ENCODE data around the gene FAM8A1. TPM values are rescaled to one million over a fixed set of nuclear protein-coding genes. Genes with fewer than 3 reads are reported as not detected.

Gene FAM8A1
- total RNA-seq, 1 donor from 2014 or later, result 21.2 TPM

DNA sequence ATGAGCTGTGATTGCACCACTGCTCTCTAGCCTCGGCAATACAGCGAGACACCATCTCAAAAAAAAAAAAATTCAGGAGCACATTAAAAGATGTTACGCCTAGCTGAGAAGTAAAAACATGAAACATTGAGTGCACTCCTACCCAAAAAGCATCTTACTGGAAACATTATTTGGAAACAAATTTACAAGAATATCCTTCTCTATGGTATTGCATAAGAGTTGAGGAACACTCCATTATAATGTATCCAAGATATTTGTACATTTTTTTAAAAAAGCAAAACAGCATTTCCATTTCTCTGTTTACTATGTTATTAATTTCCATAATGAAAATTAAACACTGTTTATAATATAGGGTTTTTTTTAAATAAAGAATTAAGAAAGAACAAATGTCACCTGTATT lies 48.6 kb downstream of the FAM8A1 start:
- H3K27ac Mint-ChIP-seq, result no peak overlapping the region
- H3K36me3 Mint-ChIP-seq, result peaks cover 38% of the 10 kb centered on the region
- H3K27me3 Mint-ChIP-seq, result no peaks in the 10 kb centered on the region
- no peak overlapping the region for H3K4me3 Mint-ChIP-seq
- no peak for DNase-seq (ENCODE audit: extremely low spot score, unreplicated experiment)
- H3K4me1 Mint-ChIP-seq (ENCODE audit: unreplicated experiment), result no peaks in the 10 kb centered on the region
- TF ChIP-seq, protein P1, sequence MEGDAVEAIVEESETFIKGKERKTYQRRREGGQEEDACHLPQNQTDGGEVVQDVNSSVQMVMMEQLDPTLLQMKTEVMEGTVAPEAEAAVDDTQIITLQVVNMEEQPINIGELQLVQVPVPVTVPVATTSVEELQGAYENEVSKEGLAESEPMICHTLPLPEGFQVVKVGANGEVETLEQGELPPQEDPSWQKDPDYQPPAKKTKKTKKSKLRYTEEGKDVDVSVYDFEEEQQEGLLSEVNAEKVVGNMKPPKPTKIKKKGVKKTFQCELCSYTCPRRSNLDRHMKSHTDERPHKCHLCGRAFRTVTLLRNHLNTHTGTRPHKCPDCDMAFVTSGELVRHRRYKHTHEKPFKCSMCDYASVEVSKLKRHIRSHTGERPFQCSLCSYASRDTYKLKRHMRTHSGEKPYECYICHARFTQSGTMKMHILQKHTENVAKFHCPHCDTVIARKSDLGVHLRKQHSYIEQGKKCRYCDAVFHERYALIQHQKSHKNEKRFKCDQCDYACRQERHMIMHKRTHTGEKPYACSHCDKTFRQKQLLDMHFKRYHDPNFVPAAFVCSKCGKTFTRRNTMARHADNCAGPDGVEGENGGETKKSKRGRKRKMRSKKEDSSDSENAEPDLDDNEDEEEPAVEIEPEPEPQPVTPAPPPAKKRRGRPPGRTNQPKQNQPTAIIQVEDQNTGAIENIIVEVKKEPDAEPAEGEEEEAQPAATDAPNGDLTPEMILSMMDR (conservative IDR thresholded peaks at IDR 0.05), result no peak
- H3K9me3 Mint-ChIP-seq, result no peaks in the 10 kb centered on the region

DNA sequence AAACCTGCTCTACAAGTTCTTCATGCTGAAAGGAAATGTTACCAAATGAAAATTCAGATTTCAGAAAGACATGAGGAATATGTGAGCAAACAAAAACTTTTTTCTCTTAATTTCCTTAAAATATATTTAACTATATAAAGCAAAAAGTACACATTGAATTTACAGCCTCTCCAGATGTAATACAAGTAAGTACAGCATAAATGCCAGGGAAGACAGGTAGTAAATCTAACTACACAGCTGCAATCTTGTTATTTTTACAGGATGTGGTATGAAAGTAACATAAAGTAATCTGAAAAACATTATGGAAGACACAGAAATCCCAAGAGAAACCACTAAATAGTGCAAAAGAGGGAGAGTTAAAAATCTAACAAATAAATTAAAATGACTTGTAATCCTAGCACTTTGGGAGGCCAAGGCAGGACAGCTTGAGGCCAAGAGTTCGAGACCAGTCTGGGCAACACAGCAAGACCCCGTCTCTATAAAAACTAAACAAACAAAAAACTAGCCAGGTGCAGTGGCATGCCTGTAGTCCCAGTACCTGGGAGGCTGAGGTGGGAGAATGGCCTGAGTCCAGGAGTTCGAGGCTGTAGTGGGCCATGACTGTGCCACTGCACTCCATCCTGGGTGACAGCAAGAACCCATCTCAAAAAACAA lies 50.7 kb downstream of the FAM8A1 start:
- DNase-seq (ENCODE audit: extremely low spot score, unreplicated experiment), result no peak
- TF ChIP-seq, protein P1 (conservative IDR thresholded peaks at IDR 0.05), result no peak
- H3K36me3 Mint-ChIP-seq, result peaks cover 39% of the 10 kb centered on the region
- H3K27me3 Mint-ChIP-seq, result no peaks in the 10 kb centered on the region
- no peaks in the 10 kb centered on the region for H3K4me1 Mint-ChIP-seq (ENCODE audit: unreplicated experiment)
- H3K4me3 Mint-ChIP-seq, result no peak overlapping the region
- no peak overlapping the region for H3K27ac Mint-ChIP-seq
- no peaks in the 10 kb centered on the region for H3K9me3 Mint-ChIP-seq

- no peak overlapping the region for H3K4me3 Mint-ChIP-seq
- H3K4me1 Mint-ChIP-seq (ENCODE audit: unreplicated experiment), result peaks cover 8% of the 10 kb centered on the region
- H3K36me3 Mint-ChIP-seq, result peaks cover 39% of the 10 kb centered on the region
- TF ChIP-seq, protein P1 (conservative IDR thresholded peaks at IDR 0.05), result no peak
- H3K27me3 Mint-ChIP-seq, result no peaks in the 10 kb centered on the region
- peak overlapping the region; percentile 79 for H3K27ac Mint-ChIP-seq
- no peak for DNase-seq (ENCODE audit: extremely low spot score, unreplicated experiment)
- H3K9me3 Mint-ChIP-seq, result no peaks in the 10 kb centered on the region
Observed at GRCh38 chr6:17653198-17653882, 53.2 kb downstream of the FAM8A1 start.

DNA sequence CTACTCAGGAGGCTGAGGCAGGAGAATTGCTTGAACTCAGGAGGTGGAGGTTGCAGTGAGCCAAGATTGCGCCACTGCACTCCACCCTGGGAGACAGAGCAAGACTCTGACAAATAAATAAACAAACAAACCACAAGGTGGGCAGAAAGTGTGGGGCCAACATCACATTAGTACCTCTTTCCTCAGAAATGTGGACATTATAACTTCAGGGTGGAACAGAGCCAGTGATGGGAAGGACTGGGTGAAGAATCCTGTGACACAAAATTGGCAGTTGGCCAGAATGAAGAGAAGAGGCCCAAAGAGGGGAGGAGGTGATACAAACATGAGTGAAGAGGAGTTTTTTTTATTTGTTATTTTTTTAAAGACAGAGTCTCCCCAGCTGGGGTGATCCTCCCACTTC lies 56.0 kb downstream of the FAM8A1 start:
- Mint-ChIP-seq H3K36me3 (peaks cover 31% of the 10 kb centered on the region), H3K4me1 (ENCODE audit: unreplicated experiment) (peaks cover 8% of the 10 kb centered on the region), H3K27me3 (no peaks in the 10 kb centered on the region), H3K9me3 (no peaks in the 10 kb centered on the region), H3K27ac (no peak overlapping the region), H3K4me3 (no peak overlapping the region)
- no peak for DNase-seq (ENCODE audit: extremely low spot score, unreplicated experiment)
- TF ChIP-seq, protein P1 (conservative IDR thresholded peaks at IDR 0.05), result no peak

GRCh38 chr6:17656644-17657043 lies 56.5 kb downstream of the FAM8A1 start:
- H3K27ac Mint-ChIP-seq, result no peak overlapping the region
- H3K9me3 Mint-ChIP-seq, result no peaks in the 10 kb centered on the region
- H3K4me1 Mint-ChIP-seq (ENCODE audit: unreplicated experiment), result peaks cover 8% of the 10 kb centered on the region
- no peaks in the 10 kb centered on the region for H3K27me3 Mint-ChIP-seq
- peaks cover 35% of the 10 kb centered on the region for H3K36me3 Mint-ChIP-seq
- no peak for DNase-seq (ENCODE audit: extremely low spot score, unreplicated experiment)
- no peak overlapping the region for H3K4me3 Mint-ChIP-seq
- TF ChIP-seq, protein P1 (conservative IDR thresholded peaks at IDR 0.05), result no peak

Other genes with a start within 250 kb of the FAM8A1 start
- 6.1 and 9.3 TPM in 2 replicates for gene CAP2, start 206.7 kb upstream of the FAM8A1 start, total RNA-seq (ENCODE audit: low replicate concordance)
- gene NUP153, start 106.6 kb downstream of the FAM8A1 start, total RNA-seq (ENCODE audit: low replicate concordance), result 47.5 and 51.8 TPM in 2 replicates